ENCODE results near the gene CASZ1.

The CASZ1 gene

DNA sequence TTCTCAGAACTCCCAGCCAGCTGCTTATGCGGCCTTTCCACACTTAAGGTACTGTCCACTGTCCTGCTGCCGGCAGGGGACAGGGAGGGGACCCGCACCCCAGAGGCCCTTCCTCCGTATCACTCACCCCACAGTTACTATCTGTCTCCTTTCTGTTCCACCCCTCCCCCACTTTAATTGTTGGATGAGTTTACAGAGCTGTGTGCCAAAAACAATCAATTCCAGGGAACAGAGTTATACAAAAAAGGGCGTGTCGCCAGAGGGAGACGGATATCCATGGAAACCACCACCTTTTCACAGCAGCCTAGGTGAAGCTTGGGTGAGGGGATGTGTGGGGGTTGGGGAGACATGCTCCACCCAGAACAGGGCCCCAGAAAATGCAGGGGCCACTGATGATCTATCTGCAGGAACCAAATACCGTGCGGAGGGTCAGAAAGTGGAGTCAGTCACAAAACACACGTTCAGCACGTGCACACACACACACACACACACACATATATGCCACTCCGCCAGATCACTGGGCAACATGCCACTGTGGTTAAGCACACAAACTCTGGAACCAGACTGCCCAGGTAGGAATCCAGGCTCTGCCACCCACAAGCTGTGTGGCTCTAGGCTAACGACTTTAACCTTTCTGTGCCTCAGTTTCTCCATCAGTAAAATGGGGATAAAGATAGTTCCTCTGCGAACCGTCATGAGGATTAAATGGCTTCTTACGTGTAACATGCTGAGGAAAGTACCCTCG is 30.5 kb downstream of the CASZ1 start:
- H3K4me3 ChIP-seq (ENCODE audit: low read depth in 1 of 2, low read length in 1 of 2): no peak overlapping the region

DNA sequence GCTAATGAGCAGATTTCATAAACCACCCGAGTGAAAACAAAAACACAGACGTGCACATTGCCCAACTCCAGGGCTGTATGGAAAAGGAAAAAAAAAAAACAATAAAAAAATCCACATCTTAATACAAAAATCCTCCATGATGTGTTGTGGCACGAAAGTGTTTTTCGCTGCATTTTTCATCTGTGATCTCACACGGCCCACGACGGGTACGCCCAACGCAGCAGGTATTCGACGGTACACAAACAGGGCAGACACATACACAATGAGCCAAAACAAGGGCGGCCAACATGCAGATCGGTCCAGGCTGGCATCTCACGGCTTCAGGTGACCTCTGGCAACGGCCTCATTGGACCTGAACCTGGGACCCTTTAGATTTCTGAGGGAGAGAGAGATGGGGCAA is 31.1 kb downstream of the CASZ1 start:
- Histone ChIP-seq H3K9me3 (no peaks in the 10 kb centered on the region), H3K27me3 (no peaks in the 10 kb centered on the region), H3K4me1 (ENCODE audit: control insufficient read depth in 1 of 2, insufficient read depth in 1 of 2, low read depth in 1 of 2, low read length in 1 of 2) (no peaks in the 10 kb centered on the region), H3K4me3 (ENCODE audit: low read depth in 1 of 2, low read length in 1 of 2) (no peak overlapping the region), H3K27ac (no peak overlapping the region), H3K36me3 (no peaks in the 10 kb centered on the region)
- TF ChIP-seq, protein P1, sequence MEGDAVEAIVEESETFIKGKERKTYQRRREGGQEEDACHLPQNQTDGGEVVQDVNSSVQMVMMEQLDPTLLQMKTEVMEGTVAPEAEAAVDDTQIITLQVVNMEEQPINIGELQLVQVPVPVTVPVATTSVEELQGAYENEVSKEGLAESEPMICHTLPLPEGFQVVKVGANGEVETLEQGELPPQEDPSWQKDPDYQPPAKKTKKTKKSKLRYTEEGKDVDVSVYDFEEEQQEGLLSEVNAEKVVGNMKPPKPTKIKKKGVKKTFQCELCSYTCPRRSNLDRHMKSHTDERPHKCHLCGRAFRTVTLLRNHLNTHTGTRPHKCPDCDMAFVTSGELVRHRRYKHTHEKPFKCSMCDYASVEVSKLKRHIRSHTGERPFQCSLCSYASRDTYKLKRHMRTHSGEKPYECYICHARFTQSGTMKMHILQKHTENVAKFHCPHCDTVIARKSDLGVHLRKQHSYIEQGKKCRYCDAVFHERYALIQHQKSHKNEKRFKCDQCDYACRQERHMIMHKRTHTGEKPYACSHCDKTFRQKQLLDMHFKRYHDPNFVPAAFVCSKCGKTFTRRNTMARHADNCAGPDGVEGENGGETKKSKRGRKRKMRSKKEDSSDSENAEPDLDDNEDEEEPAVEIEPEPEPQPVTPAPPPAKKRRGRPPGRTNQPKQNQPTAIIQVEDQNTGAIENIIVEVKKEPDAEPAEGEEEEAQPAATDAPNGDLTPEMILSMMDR (IDR thresholded peaks at IDR 0.05): no peak

More for the DNA sequence above, 30.5 kb downstream of the CASZ1 start:
- H3K27me3 ChIP-seq: no peaks in the 10 kb centered on the region
- H3K36me3 ChIP-seq: no peaks in the 10 kb centered on the region
- H3K9me3 ChIP-seq: no peaks in the 10 kb centered on the region
- TF ChIP-seq, protein P1 (IDR thresholded peaks at IDR 0.05): no peak
- no peaks in the 10 kb centered on the region for H3K4me1 ChIP-seq (ENCODE audit: control insufficient read depth in 1 of 2, insufficient read depth in 1 of 2, low read depth in 1 of 2, low read length in 1 of 2)
- H3K27ac ChIP-seq: no peak overlapping the region

DNA sequence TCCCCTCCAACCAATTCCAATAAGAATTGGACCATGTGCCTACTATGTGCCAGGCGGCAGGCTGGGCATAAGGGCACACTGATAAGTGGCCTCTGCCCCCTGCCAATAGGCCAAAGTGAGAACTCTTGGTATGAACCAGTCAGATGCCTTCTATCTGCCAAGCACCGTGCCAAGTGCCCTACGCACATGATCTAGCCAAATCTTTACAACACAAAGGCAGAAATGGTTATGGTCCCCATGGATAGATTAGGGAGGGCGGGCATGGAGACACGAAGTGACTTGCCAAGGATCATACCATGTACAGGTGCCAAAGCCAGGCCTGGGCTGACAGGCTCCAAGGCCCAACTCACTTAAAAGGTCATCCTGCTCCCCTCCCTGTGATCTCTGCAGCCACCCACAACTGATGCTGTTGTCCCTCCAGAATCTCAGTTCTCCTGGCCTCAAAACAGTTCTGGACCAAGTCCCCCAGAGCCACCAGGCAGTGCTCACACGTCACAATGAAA is 32.1 kb downstream of the CASZ1 start:
- TF ChIP-seq, protein P1 (IDR thresholded peaks at IDR 0.05): no peak
- no peaks in the 10 kb centered on the region for H3K27me3 ChIP-seq
- no peak overlapping the region for H3K27ac ChIP-seq
- H3K9me3 ChIP-seq: no peaks in the 10 kb centered on the region
- H3K4me1 ChIP-seq (ENCODE audit: control insufficient read depth in 1 of 2, insufficient read depth in 1 of 2, low read depth in 1 of 2, low read length in 1 of 2): no peaks in the 10 kb centered on the region
- no peaks in the 10 kb centered on the region for H3K36me3 ChIP-seq
- H3K4me3 ChIP-seq (ENCODE audit: low read depth in 1 of 2, low read length in 1 of 2): no peak overlapping the region

DNA sequence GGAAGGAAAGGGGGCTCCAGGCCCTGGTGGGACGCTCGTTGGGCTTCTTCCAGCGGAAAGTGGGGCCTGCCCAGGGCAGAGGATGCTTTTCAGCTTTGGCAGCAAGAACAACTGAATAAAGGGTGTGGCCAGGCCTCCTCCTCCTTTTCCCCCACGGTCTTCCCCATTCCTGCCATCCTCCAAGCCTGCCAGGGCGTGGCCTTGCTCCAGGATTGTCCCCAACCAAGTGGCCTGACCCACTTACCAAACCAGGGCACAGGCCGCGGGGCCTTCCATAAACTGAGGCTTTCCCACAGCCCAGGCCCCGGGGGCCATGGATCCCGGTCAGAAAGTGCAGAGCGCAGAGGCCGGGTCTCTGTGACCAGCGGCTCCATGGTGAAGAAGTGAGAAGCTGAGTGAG is 33.6 kb downstream of the CASZ1 start:
- Histone ChIP-seq H3K4me3 (ENCODE audit: low read depth in 1 of 2, low read length in 1 of 2) (no peak overlapping the region), H3K27ac (no peak overlapping the region), H3K36me3 (no peaks in the 10 kb centered on the region), H3K27me3 (no peaks in the 10 kb centered on the region), H3K9me3 (no peaks in the 10 kb centered on the region), H3K4me1 (ENCODE audit: control insufficient read depth in 1 of 2, insufficient read depth in 1 of 2, low read depth in 1 of 2, low read length in 1 of 2) (no peaks in the 10 kb centered on the region)
- TF ChIP-seq, protein P1 (IDR thresholded peaks at IDR 0.05): no peak

DNA sequence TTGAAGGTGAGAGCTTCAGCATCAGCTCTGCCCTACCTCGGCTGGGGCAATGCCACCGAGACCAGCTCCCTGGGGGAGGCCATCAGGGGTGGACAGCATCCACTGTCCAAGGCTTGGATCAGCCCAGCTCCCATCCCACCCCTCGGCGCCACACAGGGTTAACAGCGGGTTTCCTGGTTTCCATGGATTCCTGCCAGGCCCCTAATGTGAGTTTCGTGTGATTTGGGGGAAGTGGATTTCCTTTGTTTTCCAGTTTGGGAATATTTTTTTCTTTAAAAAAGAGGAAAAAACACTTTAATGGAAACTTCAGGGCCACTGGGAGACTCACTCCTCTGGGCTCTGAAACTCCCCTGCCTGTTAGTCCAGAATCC is 34.3 kb downstream of the CASZ1 start:
- Histone ChIP-seq H3K27me3 (peaks cover 2% of the 10 kb centered on the region), H3K36me3 (no peaks in the 10 kb centered on the region)

More for the DNA sequence above, 34.3 kb downstream of the CASZ1 start:
- Histone ChIP-seq H3K27ac (no peak overlapping the region), H3K9me3 (no peaks in the 10 kb centered on the region), H3K4me1 (ENCODE audit: control insufficient read depth in 1 of 2, insufficient read depth in 1 of 2, low read depth in 1 of 2, low read length in 1 of 2) (no peaks in the 10 kb centered on the region), H3K4me3 (ENCODE audit: low read depth in 1 of 2, low read length in 1 of 2) (no peak overlapping the region)
- TF ChIP-seq, protein P1 (IDR thresholded peaks at IDR 0.05): no peak
